Activated CD8-positive, alpha-beta memory T cell treated with anti-CD3 and anti-CD28 coated beads, Interleukin-2, amount 50 U/mL, for 24 hours (primary cell): ENCODE results near the gene MAB21L3.

Source experiments
- DNase-seq: peaks from one replicate; pipeline ENCODE4 v3.0.0-alpha.2; 2020; ENCODE audit errors: extremely low read depth

Gene MAB21L3

DNA sequence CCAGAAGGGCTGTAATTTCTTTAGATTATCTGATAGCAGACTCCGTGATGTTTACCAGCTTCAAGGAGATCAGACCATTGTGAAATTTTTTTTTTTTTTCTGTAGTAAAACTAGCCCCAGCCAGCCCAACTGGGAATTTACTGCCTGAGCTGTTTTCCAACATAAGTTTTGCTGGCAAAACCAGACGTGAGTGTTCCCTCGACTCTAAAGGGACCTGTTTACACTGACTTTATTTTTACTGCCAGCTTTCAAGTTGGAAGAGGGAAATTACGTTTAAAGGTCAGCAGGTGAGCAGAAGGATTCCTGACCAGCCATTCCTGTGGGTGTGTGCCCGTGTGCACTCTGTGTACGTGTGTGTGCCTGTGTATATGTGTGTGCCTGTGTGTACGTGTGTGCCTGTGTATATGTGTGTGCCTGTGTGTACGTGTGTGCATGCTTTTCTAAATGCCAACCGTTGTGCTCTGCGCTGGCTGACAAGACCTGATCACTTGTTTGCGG, 374 bp downstream of the MAB21L3 start:
- no peak for DNase-seq

- DNase-seq, result no peak
Measured at GRCh38 chr1:116112388-116113140, 1.4 kb downstream of the MAB21L3 start.

- no peak for DNase-seq
Measured at GRCh38 chr1:116113615-116114014, 2.4 kb downstream of the MAB21L3 start.

GRCh38 chr1:116115476-116116439, 4.6 kb downstream of the MAB21L3 start:
- no peak for DNase-seq

- DNase-seq, result no peak
Measured at GRCh38 chr1:116118471-116118870, 7.3 kb downstream of the MAB21L3 start.

DNA sequence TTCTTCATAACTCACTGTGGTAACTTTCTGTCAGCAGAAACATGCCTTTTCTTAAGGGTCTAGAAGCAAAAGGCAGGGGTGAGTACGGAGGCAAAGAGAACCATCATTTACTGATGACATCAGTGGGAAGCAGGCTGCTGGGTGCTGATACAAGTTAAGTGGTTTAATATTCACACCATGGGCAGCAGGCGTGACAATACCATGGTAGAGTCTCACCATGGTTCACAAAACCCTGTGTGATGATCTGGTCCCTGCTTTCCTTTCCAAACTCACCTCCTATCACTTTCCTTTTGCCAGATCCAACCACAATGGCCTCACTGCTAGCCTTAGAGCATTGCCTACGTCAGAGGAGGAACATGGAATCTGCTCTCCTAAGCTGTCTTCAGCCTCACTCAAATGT, 8.7 kb downstream of the MAB21L3 start:
- DNase-seq, result no peak

DNA sequence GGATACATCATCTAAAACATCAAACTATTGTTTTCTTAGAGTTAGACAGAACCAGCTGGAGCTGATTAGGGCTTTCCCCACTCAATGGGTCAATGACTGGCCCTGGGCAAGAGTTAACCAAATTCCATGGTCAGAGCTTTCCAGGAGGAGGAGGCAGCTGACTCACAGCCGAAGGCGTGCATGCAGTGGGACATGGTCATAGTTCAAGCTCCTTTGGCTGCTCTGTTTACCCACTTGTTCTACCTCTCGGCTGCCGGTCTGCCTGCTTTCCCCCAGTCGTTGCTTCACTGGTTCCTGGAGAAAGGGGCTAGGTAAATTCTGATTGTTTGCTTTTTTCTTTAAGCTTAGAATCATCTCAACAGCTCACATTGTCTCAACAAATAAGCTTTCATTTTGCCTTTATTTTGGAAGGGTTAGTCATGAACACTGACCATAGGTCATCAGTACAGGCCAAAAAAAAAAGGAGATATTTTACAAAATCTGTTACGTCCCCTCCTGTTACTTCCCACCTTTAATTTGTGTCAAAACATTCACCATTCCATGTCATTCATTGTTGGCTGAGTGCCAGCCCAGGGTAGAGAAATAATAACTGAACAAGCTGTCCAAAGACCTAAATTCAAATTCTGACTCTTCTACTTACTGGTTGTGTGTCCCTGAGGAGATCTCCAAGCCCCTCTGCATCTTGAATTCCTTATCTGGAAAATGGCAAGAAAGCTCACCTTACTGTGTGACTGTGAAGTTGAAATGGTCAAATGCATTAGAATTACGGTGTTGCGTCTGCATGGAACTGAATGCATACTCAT, 12.0 kb downstream of the MAB21L3 start:
- no peak for DNase-seq

DNA sequence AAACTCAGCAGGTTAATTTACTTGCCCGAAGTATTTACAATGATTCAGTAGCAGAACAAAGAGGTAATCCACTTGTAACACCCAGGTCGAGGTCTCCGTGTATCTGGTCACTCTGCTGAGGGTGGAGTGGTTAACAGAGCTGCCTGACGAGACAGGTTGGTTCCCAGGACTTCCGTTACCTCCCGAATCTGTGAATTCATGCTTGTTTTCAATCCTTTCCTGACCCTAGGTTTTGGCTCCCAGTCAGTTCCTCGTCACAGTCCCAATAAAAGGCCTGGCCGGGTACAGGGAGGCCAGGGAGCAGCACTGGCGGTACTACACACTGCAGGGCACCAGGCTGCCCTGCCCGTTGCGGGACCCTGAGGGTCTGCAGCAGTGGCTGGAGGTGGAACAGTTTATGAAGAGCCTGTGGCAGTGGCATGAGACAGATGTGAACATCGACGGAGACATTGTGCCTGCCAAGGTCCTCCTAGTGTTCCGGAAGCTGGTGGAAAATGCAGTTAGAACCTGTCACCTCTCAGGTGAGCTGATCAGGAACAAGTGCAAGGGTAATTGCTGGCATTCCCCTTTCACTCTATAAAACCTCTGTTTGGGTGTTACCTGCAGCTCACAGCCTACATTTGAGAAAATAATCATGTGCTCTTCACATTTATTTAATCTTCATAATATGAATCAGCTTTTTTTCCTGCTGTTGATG, 12.8 kb downstream of the MAB21L3 start:
- no peak for DNase-seq

GRCh38 chr1:116125758-116126157, 14.6 kb downstream of the MAB21L3 start:
- DNase-seq, result no peak

DNA sequence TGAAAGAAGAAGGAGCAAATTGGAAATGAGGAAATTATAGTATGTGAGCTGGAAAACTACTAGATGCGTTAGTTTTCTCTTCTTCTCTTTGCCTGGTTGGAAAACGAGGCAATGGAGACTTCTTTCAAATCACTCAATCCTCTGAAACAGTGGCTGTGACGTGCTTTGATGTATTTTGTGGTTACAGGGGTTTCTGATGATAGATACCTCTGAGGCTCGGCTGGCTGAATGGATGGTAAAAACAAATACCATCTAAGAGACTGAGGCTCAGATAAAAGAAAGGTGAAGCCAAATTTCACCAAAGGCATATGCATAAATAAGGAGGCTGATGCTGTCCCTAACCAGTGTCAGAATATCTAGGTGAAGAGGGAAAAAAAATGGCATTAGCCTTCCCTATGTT, 15.1 kb downstream of the MAB21L3 start:
- no peak for DNase-seq

DNA sequence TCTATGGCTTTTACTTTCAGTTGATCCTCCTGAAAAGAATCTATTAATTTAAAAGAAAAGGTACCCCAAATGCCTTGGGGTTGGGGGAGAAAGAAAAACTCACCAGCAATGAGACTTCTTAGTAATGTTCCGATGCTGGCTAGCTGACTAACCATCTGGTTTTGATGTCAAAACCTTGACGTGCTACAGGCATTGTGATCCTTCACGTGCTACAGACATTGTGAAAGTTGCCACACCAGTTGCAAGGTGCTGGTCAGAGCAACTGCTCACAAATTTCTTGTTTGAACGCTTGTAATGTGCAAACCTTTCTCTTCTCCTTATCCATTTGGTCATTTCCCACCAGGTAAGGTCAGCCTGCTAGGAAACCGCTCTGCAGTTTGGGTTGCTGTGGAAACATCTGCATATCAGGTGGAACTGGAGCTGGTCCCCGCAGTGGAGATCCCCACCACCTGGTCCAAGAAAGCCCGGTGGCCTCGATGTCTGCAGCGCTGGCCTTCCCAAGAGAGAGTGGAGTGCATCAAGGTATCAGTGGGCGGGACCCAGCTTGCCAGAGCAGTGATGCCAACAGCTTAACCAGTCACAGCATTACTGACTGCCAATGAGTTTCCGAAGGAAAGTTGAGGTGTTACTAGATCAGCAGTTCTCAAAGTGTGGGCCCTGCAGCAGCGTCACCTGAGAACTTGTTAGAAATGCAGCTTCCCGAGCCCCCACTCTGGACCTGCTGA, 16.1 kb downstream of the MAB21L3 start:
- no peak for DNase-seq

DNA sequence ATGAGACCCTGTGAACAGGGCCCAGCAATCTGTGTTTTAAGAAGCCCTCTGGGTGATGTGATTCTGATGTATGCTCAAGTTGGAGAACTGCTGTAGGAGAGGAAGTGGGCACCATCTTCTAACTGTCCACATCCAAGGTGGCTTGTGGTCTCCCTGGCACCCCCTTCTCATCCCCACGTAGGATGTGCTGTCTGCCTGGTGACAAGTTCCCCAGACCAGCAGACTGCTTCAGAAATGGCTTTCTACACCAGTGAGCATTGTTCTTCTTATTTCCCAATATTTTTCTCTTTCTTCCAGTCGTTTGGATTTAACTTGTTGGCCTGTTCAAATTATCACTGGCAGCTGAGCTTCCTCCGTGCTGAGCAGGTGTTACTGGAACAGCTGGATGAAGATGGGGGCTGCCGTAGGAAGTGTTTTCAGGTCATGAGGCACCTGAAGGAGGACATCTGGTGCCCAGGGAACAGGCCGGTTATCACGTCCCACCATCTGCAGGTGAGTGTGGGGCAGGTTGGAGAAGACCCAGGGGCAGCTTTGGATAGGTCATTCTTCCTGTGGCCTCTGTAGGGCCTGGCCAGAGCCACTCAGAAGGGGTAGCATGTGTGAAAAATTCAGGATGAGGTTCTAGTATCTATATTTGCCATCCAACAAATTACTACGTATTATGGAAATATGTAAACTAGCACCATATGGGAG, 16.8 kb downstream of the MAB21L3 start:
- no peak for DNase-seq

GRCh38 chr1:116128664-116129063, 17.5 kb downstream of the MAB21L3 start:
- DNase-seq, result no peak

DNA sequence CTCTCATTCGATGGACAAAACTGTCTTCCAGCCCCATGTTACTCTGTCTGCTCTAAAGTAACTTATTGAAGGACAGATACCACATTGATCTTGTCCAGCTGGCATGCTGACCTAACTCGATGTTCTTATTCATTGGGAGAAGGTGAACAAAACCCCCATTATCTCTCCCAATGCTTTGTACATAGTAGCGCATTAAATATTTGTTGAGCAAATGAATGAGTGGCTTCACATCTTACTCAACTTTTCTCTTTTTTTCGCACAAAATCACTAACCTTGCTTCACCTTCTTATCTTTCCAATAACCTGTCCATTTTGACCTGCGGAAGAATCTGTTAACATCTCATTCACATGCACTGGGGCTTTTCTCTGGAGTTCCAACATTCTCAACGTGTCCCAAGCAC, 18.3 kb downstream of the MAB21L3 start:
- DNase-seq, result no peak

DNA sequence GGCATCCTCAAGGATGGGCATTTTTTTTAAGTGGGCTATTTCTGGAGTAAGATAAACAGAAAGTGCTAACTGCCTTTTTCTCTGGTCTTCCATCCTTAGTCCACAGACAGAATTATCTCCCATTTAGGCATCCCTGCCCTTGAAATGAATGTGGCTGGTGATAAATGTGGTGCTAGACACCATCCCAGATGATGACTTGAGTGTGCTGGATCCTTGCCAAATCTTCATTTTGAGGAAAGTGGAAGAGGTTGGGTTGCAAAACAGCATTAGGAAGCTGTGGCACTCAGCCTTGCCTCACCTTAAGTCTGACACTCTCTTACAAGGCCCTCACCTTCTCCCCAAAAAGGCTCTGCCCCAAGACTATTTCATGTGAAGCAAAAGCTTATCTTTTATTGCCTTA, 19.2 kb downstream of the MAB21L3 start:
- no peak for DNase-seq

GRCh38 chr1:116131170-116131569, 20.0 kb downstream of the MAB21L3 start:
- DNase-seq, result no peak

DNA sequence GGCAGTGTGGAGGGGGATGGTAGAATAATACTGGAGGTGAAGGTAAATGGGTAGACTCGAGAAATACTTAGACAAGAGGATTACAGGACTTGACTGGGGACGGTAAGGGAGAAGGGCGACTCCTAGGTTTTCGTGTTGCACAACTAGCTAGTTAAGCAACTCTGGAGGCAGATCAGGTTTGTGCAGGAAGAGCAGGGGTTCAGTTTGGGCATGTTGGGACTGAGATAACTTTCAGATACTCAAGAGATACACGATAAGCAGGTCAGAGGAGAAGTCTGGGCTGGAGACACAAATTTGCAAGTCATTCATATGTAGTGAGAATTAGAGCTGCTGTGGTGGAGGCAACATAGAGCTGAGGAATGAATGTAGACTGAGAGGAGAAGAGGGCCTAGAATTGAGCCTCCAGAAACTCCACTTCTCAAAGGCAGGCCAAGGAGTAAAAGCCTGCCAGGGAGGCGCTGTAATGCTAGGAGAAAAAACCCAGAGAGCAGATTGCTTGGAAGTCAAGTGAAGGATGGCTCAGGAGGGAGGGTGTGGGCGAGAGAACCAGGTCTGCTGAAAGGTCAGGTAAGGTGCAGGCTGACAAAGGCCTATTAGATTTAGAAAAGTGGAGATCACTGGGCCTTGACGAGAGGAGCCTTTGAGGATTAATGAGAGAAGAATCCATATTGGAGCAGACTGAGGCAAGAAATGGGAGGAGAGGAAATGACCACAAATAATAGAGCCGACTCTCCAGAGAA, 20.8 kb downstream of the MAB21L3 start:
- DNase-seq, result no peak

- DNase-seq, result no peak
Measured at GRCh38 chr1:116133696-116134475, 22.7 kb downstream of the MAB21L3 start.

- no peak for DNase-seq
Measured at GRCh38 chr1:116134476-116134773, 23.2 kb downstream of the MAB21L3 start.
